OCI-LY3 (cell line): ENCODE results near the gene EPM2A.

Experiments
- H2AFZ ChIP-seq: fragments of 200-600, 300-600 bp; shearing (Covaris generic); 2 replicates; pipeline ENCODE4 v1.6.0; 2014; ENCODE audit warnings: antibody characterized with exemption, low read depth, low read length
- H3K27ac ChIP-seq: fragments of 200-600, 300-600 bp; sonication (generic); 2 replicates; pipeline ENCODE4 v1.5.1; 2014; ENCODE audit warnings: mild to moderate bottlenecking, low read length, moderate library complexity, mixed read lengths
- H3K27me3 ChIP-seq: fragments of 200-600, 300-600 bp; sonication (generic); 2 replicates; pipeline ENCODE4 v1.6.1; 2014; ENCODE audit warnings: low read depth, low read length, mixed read lengths
- H3K36me3 ChIP-seq: fragments of 200-600, 300-600 bp; sonication (generic); replicated peaks from 2 replicates; pipeline ENCODE3; 2014; ENCODE audit warnings: low read depth, low read length, mixed read lengths
- H3K4me1 ChIP-seq: fragments of 300-600, 200-600 bp; sonication (generic); 2 replicates; pipeline ENCODE4 v1.6.1; 2014; ENCODE audit warnings: low read length, mixed read lengths
- H3K4me2 ChIP-seq: fragments of 200-600, 300-600 bp; sonication (generic); 2 replicates; pipeline ENCODE4 v1.6.1; 2014; ENCODE audit warnings: low read length, mixed read lengths
- H3K4me3 ChIP-seq: fragments of 300-600, 200-600 bp; sonication (generic); 2 replicates; pipeline ENCODE4 v1.5.1; 2014; ENCODE audit warnings: antibody characterized with exemption, mild to moderate bottlenecking, low read length, moderate library complexity
- H3K79me2 ChIP-seq: fragments of 300-600, 200-600 bp; shearing (Covaris generic); 2 replicates; pipeline ENCODE4 v1.6.1; 2014; ENCODE audit warnings: mild to moderate bottlenecking, low read length, mixed read lengths
- H3K9ac ChIP-seq: fragments of 300-600, 200-600 bp; shearing (Covaris generic); 2 replicates; pipeline ENCODE4 v1.6.0; 2014; ENCODE audit warnings: mild to moderate bottlenecking, low read length, moderate library complexity
- H3K9me3 ChIP-seq: fragments of 200-600, 300-600 bp; shearing (Covaris generic); 2 replicates; pipeline ENCODE4 v1.6.1; 2014; ENCODE audit warnings: low read length, mixed read lengths; ENCODE audit not compliant: insufficient read depth
- H4K20me1 ChIP-seq: fragments of 200-600, 300-600 bp; sonication (generic); 2 replicates; pipeline ENCODE4 v1.6.1; 2016; ENCODE audit warnings: low read length, mixed read lengths; ENCODE audit not compliant: insufficient read depth
- EZH2phosphoT487 ChIP-seq: fragments of 200-600 bp; shearing (Covaris generic); IDR thresholded peaks from 2 replicates; pipeline ENCODE4 v1.6.1; 2018; ENCODE audit warnings: antibody characterized with exemption, mixed run types, low read depth
- TF ChIP-seq, protein P1 (sequence below): fragments of 200-600, 300-600 bp; sonication (generic); IDR thresholded peaks from 2 replicates; pipeline ENCODE4 v1.5.1; 2014; ENCODE audit warnings: antibody characterized with exemption, low read length, low read depth

EPM2A gene

GRCh38 chr6:145727817-145728388 lies 7.4 kb downstream of the EPM2A start:
- Histone ChIP-seq H3K9ac (no peak overlapping the region), H2AFZ (no peak overlapping the region), H3K36me3 (peaks cover 17% of the 10 kb centered on the region), H3K4me1 (no peaks in the 10 kb centered on the region), H3K79me2 (peaks cover 5% of the 10 kb centered on the region; the same call in 1 of the 2 replicates), H3K4me3 (no peak overlapping the region), H3K27ac (no peak overlapping the region), H3K27me3 (no peaks in the 10 kb centered on the region), H3K4me2 (no peak overlapping the region), H3K9me3 (no peaks in the 10 kb centered on the region), H4K20me1 (no peaks in the 10 kb centered on the region)
- TF ChIP-seq, protein P1, sequence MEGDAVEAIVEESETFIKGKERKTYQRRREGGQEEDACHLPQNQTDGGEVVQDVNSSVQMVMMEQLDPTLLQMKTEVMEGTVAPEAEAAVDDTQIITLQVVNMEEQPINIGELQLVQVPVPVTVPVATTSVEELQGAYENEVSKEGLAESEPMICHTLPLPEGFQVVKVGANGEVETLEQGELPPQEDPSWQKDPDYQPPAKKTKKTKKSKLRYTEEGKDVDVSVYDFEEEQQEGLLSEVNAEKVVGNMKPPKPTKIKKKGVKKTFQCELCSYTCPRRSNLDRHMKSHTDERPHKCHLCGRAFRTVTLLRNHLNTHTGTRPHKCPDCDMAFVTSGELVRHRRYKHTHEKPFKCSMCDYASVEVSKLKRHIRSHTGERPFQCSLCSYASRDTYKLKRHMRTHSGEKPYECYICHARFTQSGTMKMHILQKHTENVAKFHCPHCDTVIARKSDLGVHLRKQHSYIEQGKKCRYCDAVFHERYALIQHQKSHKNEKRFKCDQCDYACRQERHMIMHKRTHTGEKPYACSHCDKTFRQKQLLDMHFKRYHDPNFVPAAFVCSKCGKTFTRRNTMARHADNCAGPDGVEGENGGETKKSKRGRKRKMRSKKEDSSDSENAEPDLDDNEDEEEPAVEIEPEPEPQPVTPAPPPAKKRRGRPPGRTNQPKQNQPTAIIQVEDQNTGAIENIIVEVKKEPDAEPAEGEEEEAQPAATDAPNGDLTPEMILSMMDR, result no peak
- TF ChIP-seq EZH2phosphoT487, result no peak

DNA sequence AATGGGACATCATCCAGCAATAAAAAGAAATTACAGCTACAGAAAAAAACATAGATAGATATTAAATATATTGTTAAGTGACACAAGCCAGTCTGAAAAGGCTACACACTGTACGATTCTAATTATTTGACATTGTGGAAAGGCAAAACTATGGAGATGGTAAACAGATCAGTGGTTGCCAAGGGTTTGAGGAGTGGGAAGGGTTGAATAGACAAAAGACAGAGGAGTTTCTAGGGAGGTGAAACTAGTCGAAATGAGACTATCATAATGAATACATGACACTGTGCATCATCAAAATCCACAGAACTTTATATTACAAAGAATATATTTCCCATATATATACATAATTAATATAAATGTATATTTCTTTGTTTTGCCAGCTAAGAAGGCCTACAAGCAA lies 9.8 kb downstream of the EPM2A start:
- H3K27ac ChIP-seq, result no peak overlapping the region
- H3K36me3 ChIP-seq, result peaks cover 16% of the 10 kb centered on the region
- no peak overlapping the region for H3K4me2 ChIP-seq
- H3K27me3 ChIP-seq, result no peaks in the 10 kb centered on the region
- H4K20me1 ChIP-seq, result no peaks in the 10 kb centered on the region
- TF ChIP-seq, protein P1, result no peak
- no peak for TF ChIP-seq EZH2phosphoT487
- H3K4me1 ChIP-seq, result no peaks in the 10 kb centered on the region
- H3K9me3 ChIP-seq, result no peaks in the 10 kb centered on the region
- H3K9ac ChIP-seq, result no peak overlapping the region
- H2AFZ ChIP-seq, result no peak overlapping the region
- no peaks in the 10 kb centered on the region for H3K79me2 ChIP-seq
- H3K4me3 ChIP-seq, result no peak overlapping the region

DNA sequence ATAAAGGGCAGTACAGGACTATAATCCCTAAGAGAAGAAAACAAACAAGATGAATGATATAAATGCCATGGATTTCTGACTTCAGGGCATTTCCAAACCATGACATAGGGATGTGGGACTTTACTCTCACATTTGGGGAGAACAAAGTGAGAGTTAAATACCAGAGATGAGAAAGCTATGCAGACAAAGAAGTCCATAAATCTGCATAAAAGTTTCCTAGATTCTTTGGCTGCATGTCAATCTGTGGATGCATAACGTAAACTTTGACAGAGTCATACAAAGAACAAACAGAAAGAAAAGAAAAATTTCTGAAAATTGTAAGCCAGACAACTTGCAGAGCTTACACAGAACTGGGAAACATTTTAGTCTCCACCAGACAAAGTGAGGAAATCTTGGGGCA lies 11.7 kb downstream of the EPM2A start:
- Histone ChIP-seq H3K9me3 (no peaks in the 10 kb centered on the region), H3K9ac (no peak overlapping the region), H2AFZ (no peak overlapping the region), H3K27ac (no peak overlapping the region), H3K79me2 (no peaks in the 10 kb centered on the region), H3K36me3 (peaks cover under 1% of the 10 kb centered on the region), H4K20me1 (no peaks in the 10 kb centered on the region), H3K4me3 (no peak overlapping the region), H3K27me3 (no peaks in the 10 kb centered on the region), H3K4me1 (no peaks in the 10 kb centered on the region), H3K4me2 (no peak overlapping the region)
- TF ChIP-seq EZH2phosphoT487, result no peak
- TF ChIP-seq, protein P1, result no peak

DNA sequence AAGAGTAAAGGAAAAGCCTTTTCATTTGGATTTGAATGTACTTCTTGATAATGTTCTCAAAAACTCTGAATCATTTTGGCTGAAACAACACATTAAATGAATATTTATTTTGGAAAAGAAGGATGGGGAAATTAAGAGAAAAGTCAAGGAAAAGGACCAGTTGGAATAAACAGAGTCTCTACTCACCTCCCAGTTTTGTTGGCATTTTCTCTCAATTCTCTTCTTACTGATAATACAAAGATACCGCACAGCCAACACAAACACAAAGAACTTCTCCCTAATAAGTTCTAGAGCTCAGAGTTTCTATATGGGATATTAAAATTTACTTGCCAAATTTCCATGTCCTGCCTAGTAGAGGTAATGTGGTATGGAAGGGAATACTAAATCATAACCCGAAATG lies 13.1 kb downstream of the EPM2A start:
- Histone ChIP-seq H3K9ac (no peak overlapping the region), H3K4me1 (no peaks in the 10 kb centered on the region), H4K20me1 (no peaks in the 10 kb centered on the region), H2AFZ (no peak overlapping the region), H3K36me3 (no peaks in the 10 kb centered on the region), H3K79me2 (no peaks in the 10 kb centered on the region), H3K4me3 (no peak overlapping the region), H3K9me3 (no peaks in the 10 kb centered on the region), H3K27ac (no peak overlapping the region), H3K27me3 (no peaks in the 10 kb centered on the region), H3K4me2 (no peak overlapping the region)
- TF ChIP-seq EZH2phosphoT487, result no peak
- TF ChIP-seq, protein P1, result no peak
